H9 (cell line): ENCODE data around the gene SIX2. TPM values are rescaled to one million over a fixed set of nuclear protein-coding genes. Genes with fewer than 3 reads are reported as not detected.

Experiments
- DNase-seq: peaks from one replicate; pipeline ENCODE4 v3.0.0-alpha.2; 2017
- H2AFZ ChIP-seq: one replicate; pipeline ENCODE4 v1.6.1; 2013; ENCODE audit warnings: mild to moderate bottlenecking, low read length, control low read depth, moderate library complexity
- H2AK5ac ChIP-seq: 2 replicates; pipeline ENCODE4 v1.6.1; 2013; ENCODE audit warnings: low read length, control low read depth, mixed read lengths; ENCODE audit not compliant: insufficient read length
- H2BK120ac ChIP-seq: one replicate; pipeline ENCODE4 v1.6.1; 2013; ENCODE audit warnings: low read depth, mild to moderate bottlenecking, low read length, control low read depth, inconsistent platforms; ENCODE audit not compliant: poor library complexity, severe bottlenecking
- H2BK12ac ChIP-seq: 2 replicates; pipeline ENCODE4 v1.6.1; 2013; ENCODE audit warnings: low read length, control low read depth, mixed read lengths, low read depth; ENCODE audit not compliant: insufficient read length
- H2BK15ac ChIP-seq: 2 replicates; pipeline ENCODE4 v1.6.1; 2013; ENCODE audit warnings: low read depth, low read length, control low read depth
- H2BK20ac ChIP-seq: one replicate; pipeline ENCODE4 v1.6.1; 2013; ENCODE audit warnings: low read depth, mild to moderate bottlenecking, low read length, control low read depth, inconsistent platforms; ENCODE audit not compliant: poor library complexity, severe bottlenecking
- H2BK5ac ChIP-seq: 2 replicates; pipeline ENCODE4 v1.6.1; 2013; ENCODE audit warnings: low read length, control low read depth, mixed read lengths; ENCODE audit not compliant: insufficient read length
- H3K14ac ChIP-seq: 2 replicates; pipeline ENCODE4 v1.6.1; 2013; ENCODE audit warnings: low read length, control low read depth; ENCODE audit not compliant: insufficient read depth
- H3K18ac ChIP-seq: 2 replicates; pipeline ENCODE4 v1.6.1; 2013; ENCODE audit warnings: low read depth, mild to moderate bottlenecking, mixed read lengths, low read length, control low read depth; ENCODE audit not compliant: insufficient read length
- H3K23ac ChIP-seq: 2 replicates; pipeline ENCODE4 v1.6.1; 2013; ENCODE audit warnings: low read length, control low read depth, mixed read lengths, low read depth; ENCODE audit not compliant: insufficient read length
- H3K23me2 ChIP-seq: 2 replicates; pipeline ENCODE4 v1.6.1; 2013; ENCODE audit warnings: low read depth, mild to moderate bottlenecking, mixed read lengths, low read length, control low read depth; ENCODE audit not compliant: insufficient read length, poor library complexity, severe bottlenecking
- H3K27ac ChIP-seq: 2 replicates; pipeline ENCODE4 v1.5.1; 2013; ENCODE audit warnings: low read length, control low read depth, mixed read lengths, low read depth; ENCODE audit not compliant: insufficient read length
- H3K27me3 ChIP-seq: 2 replicates; pipeline ENCODE4 v1.6.1; 2013; ENCODE audit warnings: low read length, control low read depth, inconsistent platforms; ENCODE audit not compliant: insufficient read depth
- H3K4ac ChIP-seq: 2 replicates; pipeline ENCODE4 v1.6.1; 2013; ENCODE audit warnings: low read depth, mild to moderate bottlenecking, control low read depth, inconsistent platforms, low read length, moderate library complexity
- H3K4me1 ChIP-seq: 2 replicates; pipeline ENCODE4 v1.6.1; 2013; ENCODE audit warnings: low read length, control low read depth, inconsistent platforms; ENCODE audit not compliant: insufficient read depth
- H3K4me2 ChIP-seq: 2 replicates; pipeline ENCODE4 v1.6.1; 2013; ENCODE audit warnings: low read length, control low read depth, mixed read lengths; ENCODE audit not compliant: insufficient read length, insufficient read depth
- H3K56ac ChIP-seq: 2 replicates; pipeline ENCODE4 v1.6.1; 2013; ENCODE audit warnings: low read depth, mild to moderate bottlenecking, mixed read lengths, low read length, control low read depth; ENCODE audit not compliant: insufficient read length
- H3K79me1 ChIP-seq: 2 replicates; pipeline ENCODE4 v1.6.1; 2013; ENCODE audit warnings: low read depth, mild to moderate bottlenecking, moderate library complexity, low read length, control low read depth, inconsistent platforms; ENCODE audit not compliant: insufficient read depth, poor library complexity, severe bottlenecking
- H3K79me2 ChIP-seq: 2 replicates; pipeline ENCODE4 v1.6.1; 2013; ENCODE audit warnings: low read length, control low read depth, inconsistent platforms; ENCODE audit not compliant: insufficient read depth
- H3K9ac ChIP-seq: 2 replicates; pipeline ENCODE4 v1.6.1; 2013; ENCODE audit warnings: low read length, control low read depth, mixed read lengths; ENCODE audit not compliant: insufficient read length; ENCODE audit errors: extremely low read depth
- H3K9me3 ChIP-seq: one replicate; pipeline ENCODE4 v1.6.1; 2013; ENCODE audit warnings: low read depth, low read length, inconsistent platforms; ENCODE audit not compliant: control insufficient read depth
- H3T11ph ChIP-seq: one replicate; pipeline ENCODE4 v1.6.1; 2013; ENCODE audit warnings: mild to moderate bottlenecking, low read length, control low read depth, inconsistent platforms
- H4K20me1 ChIP-seq: one replicate; pipeline ENCODE4 v1.6.1; 2013; ENCODE audit not compliant: control insufficient read depth, insufficient read length, insufficient read depth
- H4K5ac ChIP-seq: 2 replicates; pipeline ENCODE4 v1.6.1; 2013; ENCODE audit warnings: low read depth, mild to moderate bottlenecking, mixed read lengths, low read length, control low read depth; ENCODE audit not compliant: insufficient read length
- H4K8ac ChIP-seq: replicated peaks from 2 replicates; pipeline ENCODE4 v1.6.1; 2013; ENCODE audit warnings: low read length, control low read depth, mixed read lengths, low read depth; ENCODE audit not compliant: insufficient read length
- H4K91ac ChIP-seq: 2 replicates; pipeline ENCODE4 v1.6.1; 2013; ENCODE audit warnings: low read depth, mild to moderate bottlenecking, moderate library complexity, mixed read lengths, low read length, control low read depth; ENCODE audit not compliant: insufficient read length
- H3K27ac Mint-ChIP-seq, 3 experiments: 2 replicates in 2 of 3; 3 replicates in 1 of 3; pipeline ENCODE4 v1.8.0; 2020 to 2021; ENCODE audit warnings: mixed read lengths in 3 of 3, mild to moderate bottlenecking in 1 of 3, moderate library complexity in 1 of 3
- H3K27me3 Mint-ChIP-seq: 2 replicates; pipeline ENCODE4 v1.8.0; 2021; ENCODE audit warnings: low read depth, mild to moderate bottlenecking, moderate library complexity, mixed read lengths
- H3K36me3 Mint-ChIP-seq, 3 experiments: 2 replicates in 2 of 3; 3 replicates in 1 of 3; pipeline ENCODE4 v1.8.0; 2020 to 2021; ENCODE audit warnings: low read depth in 3 of 3, mixed read lengths in 3 of 3; ENCODE audit not compliant: insufficient read depth in 1 of 3
- H3K4me1 Mint-ChIP-seq, 2 experiments: 2 replicates each; pipeline ENCODE4 v1.8.0; 2020; ENCODE audit warnings: mixed read lengths in 2 of 2
- H3K4me3 Mint-ChIP-seq, 2 experiments: 2 replicates in 1 of 2; 3 replicates in 1 of 2; pipeline ENCODE4 v1.8.0; 2020 to 2021; ENCODE audit warnings: mild to moderate bottlenecking in 2 of 2, mixed read lengths in 2 of 2, moderate library complexity in 1 of 2
- H3K9me3 Mint-ChIP-seq, 2 experiments: 2 replicates in 1 of 2; 3 replicates in 1 of 2; pipeline ENCODE4 v1.8.0; 2020; ENCODE audit warnings: mild to moderate bottlenecking in 2 of 2, mixed read lengths in 2 of 2, moderate library complexity in 1 of 2
- CTCF ChIP-seq: fragments of 200-600 bp; sonication (generic); conservative IDR thresholded peaks from 3 replicates; pipeline ENCODE4 v1.8.0; 2021; ENCODE audit warnings: antibody characterized with exemption, mild to moderate bottlenecking
- WGBS: extraction: QIAGEN DNeasy Blood & Tissue Kit; methylation state at CpG from one replicate; pipeline ENCODE4 v1.1.7; 2013; ENCODE audit warnings: missing lambda C conversion rate, low lambda C conversion rate, mixed read lengths; ENCODE audit not compliant: insufficient read length; ENCODE audit errors: extremely low coverage; 5-methylcytosine and 5-hydroxymethylcytosine counted together
- total RNA-seq: library from RNA; stranded (reverse); gene quantifications from 2 replicates; pipeline ENCODE4 v1.2.1, GENCODE V29; 2021

The SIX2 gene
- total RNA-seq, 1 experiment from 2014 or later, result not detected

GRCh38 chr2:45055162-45055605, 45.9 kb upstream of the SIX2 start:
- no peak overlapping the region for H4K5ac ChIP-seq
- Mint-ChIP-seq H3K36me3 (no peaks in the 10 kb centered on the region; a peak in 1 of 7 replicates), H3K4me1 (peaks cover 0 to 2% of the 10 kb centered on the region in 2 experiments; a peak in 1 of 4 replicates), H3K4me3 (no peak overlapping the region), H3K27ac (no peak overlapping the region), H3K9me3 (peaks cover 0 to 2% of the 10 kb centered on the region in 2 experiments; a peak in 3 of 5 replicates), H3K27me3 (peaks cover 7% of the 10 kb centered on the region)
- no peak overlapping the region for H2BK15ac ChIP-seq
- H3K79me2 ChIP-seq, result no peaks in the 10 kb centered on the region
- H2BK120ac ChIP-seq, result no peak overlapping the region
- no peak overlapping the region for H3K4ac ChIP-seq
- no peak overlapping the region for H2BK20ac ChIP-seq
- H3T11ph ChIP-seq, result no peak overlapping the region
- no peak overlapping the region for H3K23ac ChIP-seq
- H4K91ac ChIP-seq, result no peak overlapping the region
- H3K27ac ChIP-seq, result no peak overlapping the region
- no peak overlapping the region for H2AFZ ChIP-seq
- H4K20me1 ChIP-seq, result no peaks in the 10 kb centered on the region
- no peak overlapping the region for H3K56ac ChIP-seq
- DNase-seq, result no peak
- no peak overlapping the region for H2BK5ac ChIP-seq
- H3K23me2 ChIP-seq, result no peaks in the 10 kb centered on the region
- no peaks in the 10 kb centered on the region for H3K9me3 ChIP-seq
- H3K18ac ChIP-seq, result no peak overlapping the region
- TF ChIP-seq CTCF, result 0 out of 3 replicates have a peak, but pooled peaks have one; percentile 30
- H4K8ac ChIP-seq, result no peak overlapping the region
- WGBS, result no CpG with 5 or more reads among the region's 7 CpGs
- H3K27me3 ChIP-seq, result no peaks in the 10 kb centered on the region
- H3K4me2 ChIP-seq, result no peak overlapping the region
- H3K79me1 ChIP-seq, result no peaks in the 10 kb centered on the region
- no peak overlapping the region for H3K9ac ChIP-seq
- no peak overlapping the region for H2BK12ac ChIP-seq
- H3K4me1 ChIP-seq, result no peaks in the 10 kb centered on the region
- H2AK5ac ChIP-seq, result no peak overlapping the region
- H3K14ac ChIP-seq, result peak overlapping the region; percentile 55; the same call in 1 of the 2 replicates
